ENCODE data around the gene MAST3. TPM values are rescaled to one million over a fixed set of nuclear protein-coding genes. Genes with fewer than 3 reads are reported as not detected.

Gene MAST3
- total and polyA plus RNA-seq, 2 of the 13 experiments (the other 11 are each of a cell fraction or from before 2014, with no cell fraction given): 4.1 to 4.6 TPM

GRCh38 chr19:18109341-18109732 lies 11.8 kb downstream of the MAST3 start (continued):
- TF ChIP-seq ZFP62 (CRISPR knock-in tag; IDR thresholded peaks at IDR 0.05): no peak
- TF ChIP-seq, protein P1, sequence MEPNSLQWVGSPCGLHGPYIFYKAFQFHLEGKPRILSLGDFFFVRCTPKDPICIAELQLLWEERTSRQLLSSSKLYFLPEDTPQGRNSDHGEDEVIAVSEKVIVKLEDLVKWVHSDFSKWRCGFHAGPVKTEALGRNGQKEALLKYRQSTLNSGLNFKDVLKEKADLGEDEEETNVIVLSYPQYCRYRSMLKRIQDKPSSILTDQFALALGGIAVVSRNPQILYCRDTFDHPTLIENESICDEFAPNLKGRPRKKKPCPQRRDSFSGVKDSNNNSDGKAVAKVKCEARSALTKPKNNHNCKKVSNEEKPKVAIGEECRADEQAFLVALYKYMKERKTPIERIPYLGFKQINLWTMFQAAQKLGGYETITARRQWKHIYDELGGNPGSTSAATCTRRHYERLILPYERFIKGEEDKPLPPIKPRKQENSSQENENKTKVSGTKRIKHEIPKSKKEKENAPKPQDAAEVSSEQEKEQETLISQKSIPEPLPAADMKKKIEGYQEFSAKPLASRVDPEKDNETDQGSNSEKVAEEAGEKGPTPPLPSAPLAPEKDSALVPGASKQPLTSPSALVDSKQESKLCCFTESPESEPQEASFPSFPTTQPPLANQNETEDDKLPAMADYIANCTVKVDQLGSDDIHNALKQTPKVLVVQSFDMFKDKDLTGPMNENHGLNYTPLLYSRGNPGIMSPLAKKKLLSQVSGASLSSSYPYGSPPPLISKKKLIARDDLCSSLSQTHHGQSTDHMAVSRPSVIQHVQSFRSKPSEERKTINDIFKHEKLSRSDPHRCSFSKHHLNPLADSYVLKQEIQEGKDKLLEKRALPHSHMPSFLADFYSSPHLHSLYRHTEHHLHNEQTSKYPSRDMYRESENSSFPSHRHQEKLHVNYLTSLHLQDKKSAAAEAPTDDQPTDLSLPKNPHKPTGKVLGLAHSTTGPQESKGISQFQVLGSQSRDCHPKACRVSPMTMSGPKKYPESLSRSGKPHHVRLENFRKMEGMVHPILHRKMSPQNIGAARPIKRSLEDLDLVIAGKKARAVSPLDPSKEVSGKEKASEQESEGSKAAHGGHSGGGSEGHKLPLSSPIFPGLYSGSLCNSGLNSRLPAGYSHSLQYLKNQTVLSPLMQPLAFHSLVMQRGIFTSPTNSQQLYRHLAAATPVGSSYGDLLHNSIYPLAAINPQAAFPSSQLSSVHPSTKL (CRISPR knock-in tag; IDR thresholded peaks at IDR 0.05): peak; percentile 36; the same call in 1 of the 2 replicates
- TF ChIP-seq EEA1 (CRISPR knock-in tag; IDR thresholded peaks at IDR 0.05; ENCODE audit: borderline replicate concordance): no peak
- TF ChIP-seq ZNF580 (CRISPR knock-in tag; IDR thresholded peaks at IDR 0.05; ENCODE audit: borderline replicate concordance, low read depth): no peak
- TF ChIP-seq ZNF205 (CRISPR knock-in tag; IDR thresholded peaks at IDR 0.05): 0 out of 2 replicates have a peak, but pooled peaks have one; percentile 15
- TF ChIP-seq NR2F2 (IDR thresholded peaks at IDR 0.05; ENCODE audit: borderline replicate concordance, low read depth): no peak
- TF ChIP-seq, protein P2, sequence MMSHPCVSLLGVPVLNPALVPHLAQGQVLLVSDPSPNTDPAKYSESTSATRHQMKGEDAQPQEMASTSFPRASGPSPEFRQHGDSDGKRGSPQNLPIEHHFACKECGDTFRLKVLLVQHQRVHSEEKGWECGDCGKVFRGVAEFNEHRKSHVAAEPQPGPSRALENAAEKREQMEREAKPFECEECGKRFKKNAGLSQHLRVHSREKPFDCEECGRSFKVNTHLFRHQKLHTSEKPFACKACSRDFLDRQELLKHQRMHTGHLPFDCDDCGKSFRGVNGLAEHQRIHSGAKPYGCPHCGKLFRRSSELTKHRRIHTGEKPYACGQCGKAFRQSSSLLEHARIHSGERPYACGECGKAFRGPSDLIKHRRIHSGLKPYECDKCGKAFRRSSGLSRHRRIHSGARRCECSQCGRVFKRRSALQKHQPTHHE (CRISPR knock-in tag; IDR thresholded peaks at IDR 0.05; ENCODE audit: borderline replicate concordance): 0 out of 2 replicates have a peak, but pooled peaks have one; percentile 30
- peak; percentile 58; the same call in 1 of the 2 replicates for TF ChIP-seq PHF21A (CRISPR knock-in tag; IDR thresholded peaks at IDR 0.05)
- TF ChIP-seq ZNF501 (CRISPR knock-in tag; IDR thresholded peaks at IDR 0.05): no peak
- TF ChIP-seq JUN (CRISPR knock-in tag; IDR thresholded peaks at IDR 0.05): no peak
- TF ChIP-seq ZSCAN25 (CRISPR knock-in tag; IDR thresholded peaks at IDR 0.05): no peak
- TF ChIP-seq HNF4G (IDR thresholded peaks at IDR 0.05; ENCODE audit: borderline replicate concordance, low read depth, low read length): peak; percentile 83; the same call in 1 of the 2 replicates
- peak; percentile 78 for TF ChIP-seq HNF4G (CRISPR knock-in tag; IDR thresholded peaks at IDR 0.05; ENCODE audit: borderline replicate concordance, low read depth)
- no peak for TF ChIP-seq ZNF138 (CRISPR knock-in tag; IDR thresholded peaks at IDR 0.05; ENCODE audit: low read depth)
- TF ChIP-seq NR1H2 (CRISPR knock-in tag; IDR thresholded peaks at IDR 0.05; ENCODE audit: borderline replicate concordance, low read depth): no peak
- TF ChIP-seq KAT7 (CRISPR knock-in tag; IDR thresholded peaks at IDR 0.05; ENCODE audit: borderline replicate concordance): no peak
- TF ChIP-seq ARID4A (CRISPR knock-in tag; IDR thresholded peaks at IDR 0.05; ENCODE audit: borderline replicate concordance): peak; percentile 65; the same call in 1 of the 2 replicates
- TF ChIP-seq ZFP37 (CRISPR knock-in tag; IDR thresholded peaks at IDR 0.05; ENCODE audit: borderline replicate concordance): no peak
- TF ChIP-seq IKZF1 (IDR thresholded peaks at IDR 0.05): no peak
- no peak for TF ChIP-seq SYNCRIP (IDR thresholded peaks at IDR 0.05; ENCODE audit: insufficient read depth, low read depth, low read length)
- no peak for TF ChIP-seq ZNF788 (CRISPR knock-in tag; IDR thresholded peaks at IDR 0.05; ENCODE audit: borderline replicate concordance)
- TF ChIP-seq HNRNPUL1 (IDR thresholded peaks at IDR 0.05; ENCODE audit: low read depth, low read length): no peak

Measured in HepG2 (cell line).